Measurements from ENCODE around the gene MGRN1. TPM values are rescaled to one million over a fixed set of nuclear protein-coding genes. Genes with fewer than 3 reads are reported as not detected.
A peak's percentile ranks its signal among the peaks of the same experiment; 100 is the strongest.

Gene MGRN1
- total RNA-seq, 1 donor from 2014 or later, result 79.7 TPM

GRCh38 chr16:4689091-4689671 is 64.6 kb downstream of the MGRN1 start:
- peaks cover 3% of the 10 kb centered on the region for H3K27me3 Mint-ChIP-seq (ENCODE audit: low read depth)

GRCh38 chr16:4689864-4690704 is 65.5 kb downstream of the MGRN1 start:
- no peaks in the 10 kb centered on the region for H3K9me3 Mint-ChIP-seq
- no peaks in the 10 kb centered on the region for H3K4me1 Mint-ChIP-seq
- no peak for TF ChIP-seq CTCF (conservative IDR thresholded peaks at IDR 0.05)
- H3K36me3 Mint-ChIP-seq (ENCODE audit: low read depth), result no peaks in the 10 kb centered on the region
- peaks cover 3% of the 10 kb centered on the region for H3K27me3 Mint-ChIP-seq (ENCODE audit: low read depth)
- peak overlapping the region; percentile 47 for H3K4me3 Mint-ChIP-seq
- no peak for DNase-seq (ENCODE audit: low read depth, low spot score)
- H3K27ac Mint-ChIP-seq (ENCODE audit: unreplicated experiment), result peak overlapping the region; percentile 50

More at GRCh38 chr16:4689091-4689671, 64.6 kb downstream of the MGRN1 start:
- no peak for TF ChIP-seq CTCF (conservative IDR thresholded peaks at IDR 0.05)
- H3K4me3 Mint-ChIP-seq, result no peak overlapping the region
- no peaks in the 10 kb centered on the region for H3K36me3 Mint-ChIP-seq (ENCODE audit: low read depth)
- no peak overlapping the region for H3K27ac Mint-ChIP-seq (ENCODE audit: unreplicated experiment)
- H3K9me3 Mint-ChIP-seq, result no peaks in the 10 kb centered on the region
- DNase-seq (ENCODE audit: low read depth, low spot score), result no peak
- H3K4me1 Mint-ChIP-seq, result no peaks in the 10 kb centered on the region

- Mint-ChIP-seq H3K27me3 (ENCODE audit: low read depth) (peaks cover 3% of the 10 kb centered on the region), H3K9me3 (no peaks in the 10 kb centered on the region), H3K36me3 (ENCODE audit: low read depth) (no peaks in the 10 kb centered on the region), H3K4me3 (peak overlapping the region; percentile 75), H3K27ac (ENCODE audit: unreplicated experiment) (no peak overlapping the region), H3K4me1 (no peaks in the 10 kb centered on the region)
- TF ChIP-seq CTCF (conservative IDR thresholded peaks at IDR 0.05), result no peak
- DNase-seq (ENCODE audit: low read depth, low spot score), result no peak
Measured at GRCh38 chr16:4690946-4691665, 66.5 kb downstream of the MGRN1 start.

- no peak for DNase-seq (ENCODE audit: low read depth, low spot score)
- Mint-ChIP-seq H3K4me3 (peak overlapping the region; percentile 75), H3K36me3 (ENCODE audit: low read depth) (no peaks in the 10 kb centered on the region), H3K4me1 (no peaks in the 10 kb centered on the region), H3K27me3 (ENCODE audit: low read depth) (peaks cover 3% of the 10 kb centered on the region), H3K9me3 (no peaks in the 10 kb centered on the region), H3K27ac (ENCODE audit: unreplicated experiment) (no peak overlapping the region)
- no peak for TF ChIP-seq CTCF (conservative IDR thresholded peaks at IDR 0.05)
Measured at GRCh38 chr16:4691666-4692412, 67.2 kb downstream of the MGRN1 start.
